ENCODE data around the gene NTRK1.

Gene NTRK1

DNA sequence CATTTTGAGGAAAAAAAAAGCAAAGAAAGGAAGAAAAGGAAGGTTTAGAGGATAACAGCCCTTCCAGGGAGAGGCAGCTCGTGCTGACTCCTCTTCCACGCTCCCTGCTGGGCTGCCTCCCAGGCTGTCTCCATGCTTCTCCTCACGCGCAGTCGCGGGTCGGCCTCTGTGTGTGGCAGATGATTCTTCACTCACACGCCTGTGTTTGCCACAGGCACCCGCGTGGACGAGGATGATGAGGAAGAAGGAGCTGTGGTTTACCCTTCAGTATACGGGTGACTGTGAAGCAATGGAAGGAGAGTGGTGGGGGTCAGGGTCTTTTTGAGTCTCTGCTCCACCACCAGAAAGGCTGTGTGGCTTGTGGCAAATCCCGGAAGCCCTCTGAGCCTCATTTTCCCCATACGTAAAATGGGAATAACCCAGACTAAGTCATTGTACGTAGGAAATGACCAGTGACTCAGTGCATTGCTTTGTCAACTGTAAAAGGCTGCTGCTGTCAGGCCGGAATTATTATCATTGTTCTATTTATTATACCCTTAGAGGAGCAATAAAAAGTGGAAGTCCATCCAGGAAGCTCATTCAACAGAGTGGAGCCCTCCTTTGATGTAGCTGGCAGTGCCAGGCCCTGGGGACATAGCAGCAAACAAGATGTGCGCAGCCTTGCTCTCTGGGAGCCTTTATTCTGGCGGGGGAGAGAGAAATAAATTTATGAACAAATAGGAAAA lies 32.1 kb upstream of the NTRK1 start:
- no peak for FAIRE-seq
- TF ChIP-seq, protein P1, sequence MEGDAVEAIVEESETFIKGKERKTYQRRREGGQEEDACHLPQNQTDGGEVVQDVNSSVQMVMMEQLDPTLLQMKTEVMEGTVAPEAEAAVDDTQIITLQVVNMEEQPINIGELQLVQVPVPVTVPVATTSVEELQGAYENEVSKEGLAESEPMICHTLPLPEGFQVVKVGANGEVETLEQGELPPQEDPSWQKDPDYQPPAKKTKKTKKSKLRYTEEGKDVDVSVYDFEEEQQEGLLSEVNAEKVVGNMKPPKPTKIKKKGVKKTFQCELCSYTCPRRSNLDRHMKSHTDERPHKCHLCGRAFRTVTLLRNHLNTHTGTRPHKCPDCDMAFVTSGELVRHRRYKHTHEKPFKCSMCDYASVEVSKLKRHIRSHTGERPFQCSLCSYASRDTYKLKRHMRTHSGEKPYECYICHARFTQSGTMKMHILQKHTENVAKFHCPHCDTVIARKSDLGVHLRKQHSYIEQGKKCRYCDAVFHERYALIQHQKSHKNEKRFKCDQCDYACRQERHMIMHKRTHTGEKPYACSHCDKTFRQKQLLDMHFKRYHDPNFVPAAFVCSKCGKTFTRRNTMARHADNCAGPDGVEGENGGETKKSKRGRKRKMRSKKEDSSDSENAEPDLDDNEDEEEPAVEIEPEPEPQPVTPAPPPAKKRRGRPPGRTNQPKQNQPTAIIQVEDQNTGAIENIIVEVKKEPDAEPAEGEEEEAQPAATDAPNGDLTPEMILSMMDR (IDR thresholded peaks at IDR 0.05; ENCODE audit: insufficient read depth, missing control alignments): no peak
- no peak for DNase-seq (ENCODE audit: insufficient read length, low spot score)

- FAIRE-seq (no peak), DNase-seq (ENCODE audit: insufficient read length, low spot score) (no peak)
- TF ChIP-seq, protein P1 (IDR thresholded peaks at IDR 0.05; ENCODE audit: insufficient read depth, missing control alignments): no peak
Observed at GRCh38 chr1:156832434-156832833, 28.2 kb upstream of the NTRK1 start.

GRCh38 chr1:156833603-156834002 lies 27.1 kb upstream of the NTRK1 start:
- no peak for FAIRE-seq
- DNase-seq (ENCODE audit: insufficient read length, low spot score): no peak
- TF ChIP-seq, protein P1 (IDR thresholded peaks at IDR 0.05; ENCODE audit: insufficient read depth, missing control alignments): no peak

- no peak for DNase-seq (ENCODE audit: insufficient read length, low spot score)
- TF ChIP-seq, protein P1 (IDR thresholded peaks at IDR 0.05; ENCODE audit: insufficient read depth, missing control alignments): no peak
- no peak for FAIRE-seq
Observed at GRCh38 chr1:156834322-156834721, 26.3 kb upstream of the NTRK1 start.

DNA sequence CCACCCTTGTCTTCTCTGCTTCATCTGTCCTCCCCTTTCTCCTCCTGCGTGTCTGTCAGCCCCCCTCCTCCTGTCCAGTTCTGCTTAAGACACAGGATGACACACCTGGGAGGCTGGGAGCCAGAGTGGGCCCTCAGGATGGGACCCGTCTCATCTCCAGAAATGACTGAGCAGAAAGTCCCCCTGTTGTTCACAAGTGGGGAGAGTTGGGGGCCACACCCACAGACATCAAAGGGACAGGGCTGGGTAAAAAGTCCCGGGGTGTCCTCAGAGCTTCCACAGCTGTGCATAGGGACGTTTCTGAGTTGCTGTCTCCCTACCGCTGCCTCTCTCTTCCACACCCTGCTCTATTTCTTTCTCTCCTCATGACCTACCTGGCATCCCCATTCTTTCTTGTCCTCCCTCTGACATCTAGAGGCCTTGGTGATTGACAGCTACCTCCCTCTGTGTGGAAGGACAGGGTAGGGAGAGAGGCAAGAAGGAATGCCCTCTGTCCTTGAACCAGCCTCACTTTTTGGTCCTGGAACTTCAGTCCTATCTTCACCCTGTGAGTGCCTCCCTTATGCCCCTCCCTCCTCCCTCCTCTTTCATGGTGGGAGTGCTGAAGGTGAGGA lies 24.5 kb upstream of the NTRK1 start:
- FAIRE-seq (no peak), DNase-seq (ENCODE audit: insufficient read length, low spot score) (no peak)
- TF ChIP-seq, protein P1 (IDR thresholded peaks at IDR 0.05; ENCODE audit: insufficient read depth, missing control alignments): no peak

GRCh38 chr1:156836892-156837291 lies 23.8 kb upstream of the NTRK1 start:
- DNase-seq (ENCODE audit: insufficient read length, low spot score) (no peak), FAIRE-seq (no peak)
- TF ChIP-seq, protein P1 (IDR thresholded peaks at IDR 0.05; ENCODE audit: insufficient read depth, missing control alignments): no peak

DNA sequence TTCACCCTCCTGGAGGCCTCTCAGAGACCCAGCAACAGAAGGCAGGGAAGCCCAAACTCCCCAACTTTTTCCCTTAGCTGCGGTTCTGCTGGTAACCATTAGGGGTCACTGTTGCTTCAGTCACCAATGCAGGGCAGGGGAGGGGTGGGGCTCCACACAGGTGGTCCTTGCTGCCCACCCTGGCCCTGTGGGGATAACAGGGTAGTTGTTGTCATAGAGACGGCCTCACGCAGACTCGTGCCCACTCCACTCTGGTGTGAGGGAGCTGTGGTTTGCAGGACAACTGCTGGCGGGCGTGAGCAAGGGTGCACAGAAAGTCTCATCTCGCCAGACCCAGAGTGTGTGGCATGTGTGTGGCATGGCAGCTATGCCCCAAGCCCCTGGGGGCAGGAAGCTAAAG lies 21.7 kb upstream of the NTRK1 start:
- DNase-seq (ENCODE audit: insufficient read length, low spot score): peak; percentile 68
- peak; percentile 58 for FAIRE-seq
- TF ChIP-seq, protein P1 (IDR thresholded peaks at IDR 0.05; ENCODE audit: insufficient read depth, missing control alignments): peak; percentile 98
